Neural crest cell (in vitro differentiated cells): Measurements from ENCODE around the gene INTS2. TPM values are rescaled to one million over a fixed set of nuclear protein-coding genes. Genes with fewer than 3 reads are reported as not detected.

Experiments used
- DNase-seq: peaks from one replicate; pipeline ENCODE4 v3.0.0; 2021; ENCODE audit warnings: low read depth, mixed read lengths, low spot score
- H3K27ac Mint-ChIP-seq: one replicate; pipeline ENCODE4 v1.8.0; 2021; ENCODE audit warnings: mild to moderate bottlenecking, mixed read lengths; ENCODE audit not compliant: unreplicated experiment
- H3K27me3 Mint-ChIP-seq: 2 replicates; pipeline ENCODE4 v1.8.0; 2021; ENCODE audit warnings: low read depth, mild to moderate bottlenecking, mixed read lengths
- H3K36me3 Mint-ChIP-seq: 2 replicates; pipeline ENCODE4 v1.8.0; 2021; ENCODE audit warnings: low read depth, mild to moderate bottlenecking, mixed read lengths
- H3K4me1 Mint-ChIP-seq: 2 replicates; pipeline ENCODE4 v1.8.0; 2021; ENCODE audit warnings: mixed read lengths
- H3K4me3 Mint-ChIP-seq: one replicate; pipeline ENCODE4 v1.8.0; 2021; ENCODE audit warnings: mild to moderate bottlenecking, mixed read lengths
- H3K9me3 Mint-ChIP-seq: 2 replicates; pipeline ENCODE4 v1.8.0; 2021; ENCODE audit warnings: mixed read lengths
- CTCF ChIP-seq: fragments of 200-600 bp; sonication (generic); conservative IDR thresholded peaks from 2 replicates; pipeline ENCODE4 v1.5.0; 2021; ENCODE audit warnings: antibody characterized with exemption, mild to moderate bottlenecking
- total RNA-seq: library from RNA; stranded (reverse); gene quantifications from 2 replicates; pipeline ENCODE4 v1.2.1, GENCODE V29; 2021

The INTS2 gene
- total RNA-seq, 1 donor from 2014 or later, result 25.4 TPM

GRCh38 chr17:61875804-61876203, 52.0 kb downstream of the INTS2 start:
- H3K36me3 Mint-ChIP-seq, result peaks cover 2% of the 10 kb centered on the region
- no peak for TF ChIP-seq CTCF
- no peaks in the 10 kb centered on the region for H3K4me1 Mint-ChIP-seq
- no peak for DNase-seq
- no peak overlapping the region for H3K4me3 Mint-ChIP-seq
- H3K9me3 Mint-ChIP-seq, result no peaks in the 10 kb centered on the region
- no peak overlapping the region for H3K27ac Mint-ChIP-seq
- H3K27me3 Mint-ChIP-seq, result no peaks in the 10 kb centered on the region

GRCh38 chr17:61875285-61875684, 52.5 kb downstream of the INTS2 start:
- TF ChIP-seq CTCF, result no peak
- Mint-ChIP-seq H3K9me3 (no peaks in the 10 kb centered on the region), H3K4me1 (no peaks in the 10 kb centered on the region), H3K36me3 (peaks cover 2% of the 10 kb centered on the region), H3K27ac (no peak overlapping the region), H3K27me3 (no peaks in the 10 kb centered on the region), H3K4me3 (no peak overlapping the region)
- no peak for DNase-seq

- Mint-ChIP-seq H3K4me3 (no peak overlapping the region), H3K4me1 (no peaks in the 10 kb centered on the region), H3K27me3 (no peaks in the 10 kb centered on the region), H3K36me3 (peaks cover 2% of the 10 kb centered on the region), H3K9me3 (no peaks in the 10 kb centered on the region), H3K27ac (no peak overlapping the region)
- TF ChIP-seq CTCF, result no peak
- DNase-seq, result no peak
These were observed 53.7 kb downstream of the INTS2 start for GRCh38 chr17:61874075-61874474.

- no peak for TF ChIP-seq CTCF
- no peak for DNase-seq
- Mint-ChIP-seq H3K27me3 (no peaks in the 10 kb centered on the region), H3K9me3 (no peaks in the 10 kb centered on the region), H3K4me3 (no peak overlapping the region), H3K4me1 (no peaks in the 10 kb centered on the region), H3K36me3 (peaks cover 2% of the 10 kb centered on the region), H3K27ac (no peak overlapping the region)
These were observed 55.7 kb downstream of the INTS2 start for GRCh38 chr17:61872099-61872498.

- Mint-ChIP-seq H3K27ac (no peak overlapping the region), H3K27me3 (no peaks in the 10 kb centered on the region), H3K4me1 (peaks cover 4% of the 10 kb centered on the region), H3K9me3 (no peaks in the 10 kb centered on the region), H3K4me3 (no peak overlapping the region), H3K36me3 (no peaks in the 10 kb centered on the region)
- DNase-seq, result no peak
- no peak for TF ChIP-seq CTCF
These were observed 58.6 kb downstream of the INTS2 start for GRCh38 chr17:61869138-61869537.

- no peak for DNase-seq
- Mint-ChIP-seq H3K27ac (no peak overlapping the region), H3K4me3 (no peak overlapping the region), H3K36me3 (no peaks in the 10 kb centered on the region), H3K9me3 (no peaks in the 10 kb centered on the region), H3K4me1 (peaks cover 10% of the 10 kb centered on the region), H3K27me3 (no peaks in the 10 kb centered on the region)
- no peak for TF ChIP-seq CTCF
These were observed 59.7 kb downstream of the INTS2 start for GRCh38 chr17:61868074-61868473.
